ENCODE results near the gene CACNA1G.

CACNA1G gene

GRCh38 chr17:50663812-50664374 lies 103.4 kb downstream of the CACNA1G start:
- Histone ChIP-seq H3K4me1 (ENCODE audit: control insufficient read depth in 1 of 2, insufficient read depth in 2 of 2, low read length in 2 of 2) (peaks cover 24 to 27% of the 10 kb centered on the region in 2 donors), H3K9me3 (ENCODE audit: control insufficient read depth in 1 of 2, low read length in 2 of 2) (no peaks in the 10 kb centered on the region), H3K27ac (ENCODE audit: low read length) (no peak overlapping the region), H3K27me3 (ENCODE audit: low read depth, low read length) (no peaks in the 10 kb centered on the region), H3K36me3 (ENCODE audit: control insufficient read depth in 1 of 2, insufficient read depth in 2 of 2, low read length in 2 of 2) (no peaks in the 10 kb centered on the region), H3K4me3 (ENCODE audit: low read depth in 1 of 2, low read length in 2 of 2) (no peak overlapping the region)

DNA sequence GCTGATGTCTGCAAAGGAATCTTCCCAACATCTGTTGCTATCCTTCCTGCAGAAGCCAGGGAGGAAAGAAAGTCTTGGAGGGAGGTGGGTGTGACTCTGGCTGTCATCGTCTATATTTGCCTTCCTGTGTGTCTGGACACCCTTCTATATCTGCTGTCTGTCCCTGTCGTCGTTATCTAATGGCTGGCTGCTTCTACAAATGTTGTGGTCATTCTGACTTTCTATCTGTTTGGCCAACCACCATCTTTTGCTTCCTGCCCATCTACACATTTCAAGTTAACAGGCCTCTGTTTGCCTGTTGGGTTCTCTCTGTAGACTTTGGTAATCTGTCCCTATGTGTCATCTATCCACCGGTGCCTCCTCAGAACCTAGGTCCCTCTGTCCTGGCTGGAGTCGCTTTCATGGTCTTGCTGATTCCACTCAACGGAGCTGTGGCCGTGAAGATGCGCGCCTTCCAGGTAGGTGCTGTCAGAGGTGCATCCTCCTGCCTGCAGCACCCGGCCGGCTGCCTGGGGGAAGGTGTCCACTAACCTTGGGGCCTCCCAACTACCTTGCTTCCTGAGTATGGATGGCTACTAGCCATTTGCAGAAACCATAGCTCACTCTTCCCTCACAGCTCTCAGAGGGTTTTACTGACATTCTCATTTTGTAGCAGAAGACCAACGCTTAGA lies 104.4 kb downstream of the CACNA1G start:
- Histone ChIP-seq H3K36me3 (ENCODE audit: control insufficient read depth in 1 of 2, insufficient read depth in 2 of 2, low read length in 2 of 2) (no peaks in the 10 kb centered on the region), H3K4me1 (ENCODE audit: control insufficient read depth in 1 of 2, insufficient read depth in 2 of 2, low read length in 2 of 2) (peaks cover 23 to 24% of the 10 kb centered on the region in 2 donors), H3K27ac (ENCODE audit: low read length) (no peak overlapping the region)

GRCh38 chr17:50665838-50666237 lies 105.3 kb downstream of the CACNA1G start:
- Histone ChIP-seq H3K27me3 (ENCODE audit: low read depth, low read length) (no peaks in the 10 kb centered on the region), H3K27ac (ENCODE audit: low read length) (no peak overlapping the region), H3K4me1 (ENCODE audit: control insufficient read depth in 1 of 2, insufficient read depth in 2 of 2, low read length in 2 of 2) (peaks cover 14 to 15% of the 10 kb centered on the region in 2 donors), H3K36me3 (ENCODE audit: control insufficient read depth in 1 of 2, insufficient read depth in 2 of 2, low read length in 2 of 2) (no peaks in the 10 kb centered on the region), H3K9me3 (ENCODE audit: control insufficient read depth in 1 of 2, low read length in 2 of 2) (no peaks in the 10 kb centered on the region), H3K4me3 (ENCODE audit: low read depth in 1 of 2, low read length in 2 of 2) (no peak overlapping the region)

More for the DNA sequence above, 104.4 kb downstream of the CACNA1G start:
- Histone ChIP-seq H3K9me3 (ENCODE audit: control insufficient read depth in 1 of 2, low read length in 2 of 2) (no peaks in the 10 kb centered on the region), H3K4me3 (ENCODE audit: low read depth in 1 of 2, low read length in 2 of 2) (no peak overlapping the region), H3K27me3 (ENCODE audit: low read depth, low read length) (no peaks in the 10 kb centered on the region)

GRCh38 chr17:50666316-50666715 lies 105.8 kb downstream of the CACNA1G start:
- Histone ChIP-seq H3K4me3 (ENCODE audit: low read depth in 1 of 2, low read length in 2 of 2) (no peak overlapping the region), H3K36me3 (ENCODE audit: control insufficient read depth in 1 of 2, insufficient read depth in 2 of 2, low read length in 2 of 2) (no peaks in the 10 kb centered on the region), H3K4me1 (ENCODE audit: control insufficient read depth in 1 of 2, insufficient read depth in 2 of 2, low read length in 2 of 2) (peaks cover 9 to 10% of the 10 kb centered on the region in 2 donors), H3K27me3 (ENCODE audit: low read depth, low read length) (no peaks in the 10 kb centered on the region), H3K9me3 (ENCODE audit: control insufficient read depth in 1 of 2, low read length in 2 of 2) (no peaks in the 10 kb centered on the region), H3K27ac (ENCODE audit: low read length) (no peak overlapping the region)

- H3K27ac ChIP-seq (ENCODE audit: low read length), result no peak overlapping the region
- no peaks in the 10 kb centered on the region for H3K27me3 ChIP-seq (ENCODE audit: low read depth, low read length)
- H3K36me3 ChIP-seq (ENCODE audit: control insufficient read depth in 1 of 2, insufficient read depth in 2 of 2, low read length in 2 of 2), result no peaks in the 10 kb centered on the region
- H3K4me3 ChIP-seq (ENCODE audit: low read depth in 1 of 2, low read length in 2 of 2), result no peak overlapping the region
- H3K9me3 ChIP-seq (ENCODE audit: control insufficient read depth in 1 of 2, low read length in 2 of 2), result no peaks in the 10 kb centered on the region
- peaks cover 0 to 3% of the 10 kb centered on the region in 2 donors for H3K4me1 ChIP-seq (ENCODE audit: control insufficient read depth in 1 of 2, insufficient read depth in 2 of 2, low read length in 2 of 2)
These were observed 106.9 kb downstream of the CACNA1G start for GRCh38 chr17:50667259-50668024.

DNA sequence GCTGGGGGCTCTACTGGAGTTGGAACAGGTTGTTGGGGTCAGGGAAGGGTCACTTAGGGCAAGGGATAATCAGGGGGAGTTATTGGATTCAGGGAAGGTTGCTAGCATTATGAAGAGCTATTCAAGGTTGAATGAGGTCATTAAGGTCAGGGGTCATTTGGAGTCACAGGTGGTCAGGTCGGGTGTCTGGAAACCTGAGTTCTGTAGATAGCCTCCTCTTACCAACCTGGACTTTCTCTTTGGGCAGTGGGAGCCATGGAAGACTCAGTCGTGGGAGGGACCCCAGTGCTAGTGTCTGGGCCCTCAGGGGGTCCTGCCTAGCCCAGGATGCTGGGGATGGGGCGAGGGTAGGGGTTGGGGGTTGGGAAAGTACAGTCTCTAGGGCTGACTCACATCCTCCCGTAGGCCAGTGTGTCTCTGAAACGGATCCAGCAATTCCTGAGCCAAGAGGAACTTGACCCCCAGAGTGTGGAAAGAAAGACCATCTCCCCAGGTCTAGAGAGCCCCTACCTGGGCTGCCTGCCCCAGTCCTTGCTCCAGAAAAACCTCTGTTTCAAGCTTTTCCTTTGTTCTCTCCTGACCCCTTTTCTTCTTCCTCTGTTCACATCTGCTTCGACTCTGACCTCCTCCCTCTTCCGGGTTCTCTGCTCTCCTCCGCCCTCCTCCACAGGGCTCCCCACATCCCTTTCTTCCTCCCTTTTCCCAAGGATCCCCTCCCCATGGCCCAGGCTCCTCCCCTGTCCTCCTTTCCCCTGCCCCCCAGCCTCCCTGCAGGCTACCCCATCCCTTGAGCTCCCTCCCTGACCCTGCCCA lies 107.7 kb downstream of the CACNA1G start:
- H3K4me1 ChIP-seq (ENCODE audit: control insufficient read depth in 1 of 2, insufficient read depth in 2 of 2, low read length in 2 of 2), result peaks cover 0 to 3% of the 10 kb centered on the region in 2 donors

DNA sequence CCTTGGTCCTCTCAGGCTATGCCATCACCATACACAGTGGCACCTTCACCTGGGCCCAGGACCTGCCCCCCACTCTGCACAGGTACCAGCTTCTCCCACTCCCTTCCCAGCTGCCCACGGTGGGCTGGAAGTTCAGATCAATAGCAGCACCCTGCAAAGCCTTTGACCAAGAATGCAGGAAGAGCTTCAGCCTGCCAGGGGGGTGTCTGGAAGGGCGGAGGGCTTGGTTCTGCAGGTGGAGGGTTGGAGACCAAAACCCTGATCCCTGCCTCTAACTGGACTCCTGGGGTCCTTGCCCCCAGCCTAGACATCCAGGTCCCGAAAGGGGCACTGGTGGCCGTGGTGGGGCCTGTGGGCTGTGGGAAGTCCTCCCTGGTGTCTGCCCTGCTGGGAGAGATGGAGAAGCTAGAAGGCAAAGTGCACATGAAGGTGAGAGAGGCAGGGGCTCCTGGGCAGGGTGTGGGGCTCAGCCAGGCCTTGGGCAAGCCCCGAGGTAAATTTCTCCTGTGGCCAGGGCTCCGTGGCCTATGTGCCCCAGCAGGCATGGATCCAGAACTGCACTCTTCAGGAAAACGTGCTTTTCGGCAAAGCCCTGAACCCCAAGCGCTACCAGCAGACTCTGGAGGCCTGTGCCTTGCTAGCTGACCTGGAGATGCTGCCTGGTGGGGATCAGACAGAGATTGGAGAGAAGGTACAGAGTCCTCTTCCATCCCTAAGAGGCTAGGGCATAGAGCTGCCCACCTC lies 108.5 kb downstream of the CACNA1G start:
- no peak overlapping the region for H3K4me3 ChIP-seq (ENCODE audit: low read depth in 1 of 2, low read length in 2 of 2)
- H3K27ac ChIP-seq (ENCODE audit: low read length), result no peak overlapping the region
- no peaks in the 10 kb centered on the region for H3K27me3 ChIP-seq (ENCODE audit: low read depth, low read length)
- H3K9me3 ChIP-seq (ENCODE audit: control insufficient read depth in 1 of 2, low read length in 2 of 2), result no peaks in the 10 kb centered on the region
- H3K36me3 ChIP-seq (ENCODE audit: control insufficient read depth in 1 of 2, insufficient read depth in 2 of 2, low read length in 2 of 2), result no peaks in the 10 kb centered on the region
- peaks cover 0 to 3% of the 10 kb centered on the region in 2 donors for H3K4me1 ChIP-seq (ENCODE audit: control insufficient read depth in 1 of 2, insufficient read depth in 2 of 2, low read length in 2 of 2)

More for the DNA sequence above, 107.7 kb downstream of the CACNA1G start:
- H3K27ac ChIP-seq (ENCODE audit: low read length), result no peak overlapping the region
- H3K4me3 ChIP-seq (ENCODE audit: low read depth in 1 of 2, low read length in 2 of 2), result no peak overlapping the region
- no peaks in the 10 kb centered on the region for H3K9me3 ChIP-seq (ENCODE audit: control insufficient read depth in 1 of 2, low read length in 2 of 2)
- H3K27me3 ChIP-seq (ENCODE audit: low read depth, low read length), result no peaks in the 10 kb centered on the region
- H3K36me3 ChIP-seq (ENCODE audit: control insufficient read depth in 1 of 2, insufficient read depth in 2 of 2, low read length in 2 of 2), result no peaks in the 10 kb centered on the region

DNA sequence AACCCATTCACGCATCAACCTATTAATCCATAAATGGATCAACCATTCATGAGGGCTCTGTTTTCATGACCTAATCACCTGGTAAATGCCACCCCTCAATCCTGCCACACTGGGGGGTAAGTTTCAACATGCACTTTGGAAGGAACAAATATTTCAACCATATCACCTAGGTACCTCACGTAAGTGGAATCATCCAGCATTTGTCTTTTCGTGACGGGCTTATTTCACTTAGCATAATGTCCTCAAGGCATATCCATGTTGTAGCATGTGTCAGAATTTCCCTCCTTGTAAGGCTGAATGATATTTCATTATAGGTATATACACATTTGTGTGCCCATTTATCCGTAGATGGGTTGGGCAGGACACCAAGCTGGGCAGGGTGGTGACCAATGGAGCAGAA lies 111.6 kb downstream of the CACNA1G start:
- Histone ChIP-seq H3K9me3 (ENCODE audit: control insufficient read depth in 1 of 2, low read length in 2 of 2) (no peaks in the 10 kb centered on the region), H3K36me3 (ENCODE audit: control insufficient read depth in 1 of 2, insufficient read depth in 2 of 2, low read length in 2 of 2) (no peaks in the 10 kb centered on the region), H3K27me3 (ENCODE audit: low read depth, low read length) (no peaks in the 10 kb centered on the region), H3K27ac (ENCODE audit: low read length) (no peak overlapping the region), H3K4me1 (ENCODE audit: control insufficient read depth in 1 of 2, insufficient read depth in 2 of 2, low read length in 2 of 2) (peaks cover 0 to 3% of the 10 kb centered on the region in 2 donors), H3K4me3 (ENCODE audit: low read depth in 1 of 2, low read length in 2 of 2) (no peak overlapping the region)

DNA sequence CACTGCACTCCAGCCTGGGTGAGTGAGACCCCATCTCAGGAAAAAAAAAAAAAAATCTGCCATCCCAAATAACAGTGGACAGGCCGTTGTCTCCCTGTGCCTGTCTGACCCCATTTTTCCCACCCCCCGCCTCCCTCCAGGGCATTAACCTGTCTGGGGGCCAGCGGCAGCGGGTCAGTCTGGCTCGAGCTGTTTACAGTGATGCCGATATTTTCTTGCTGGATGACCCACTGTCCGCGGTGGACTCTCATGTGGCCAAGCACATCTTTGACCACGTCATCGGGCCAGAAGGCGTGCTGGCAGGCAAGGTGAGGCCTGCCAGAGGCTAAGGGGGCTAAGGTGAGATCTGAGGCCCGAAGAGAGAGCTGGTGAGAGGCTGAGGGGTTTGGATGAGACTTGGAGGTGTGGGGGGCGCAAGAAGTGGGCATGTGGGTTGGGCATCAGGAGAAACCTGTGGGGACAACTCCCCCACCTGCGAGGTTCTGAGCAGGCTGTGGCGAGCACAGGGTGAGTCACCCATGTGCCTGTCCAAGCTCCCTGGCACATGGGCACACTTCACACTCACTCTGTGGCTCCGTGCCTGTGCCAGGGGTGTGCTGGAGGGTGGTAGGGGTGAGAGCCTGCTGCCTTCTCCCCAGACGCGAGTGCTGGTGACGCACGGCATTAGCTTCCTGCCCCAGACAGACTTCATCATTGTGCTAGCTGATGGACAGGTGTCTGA lies 112.5 kb downstream of the CACNA1G start:
- Histone ChIP-seq H3K4me1 (ENCODE audit: control insufficient read depth in 1 of 2, insufficient read depth in 2 of 2, low read length in 2 of 2) (peaks cover 0 to 1% of the 10 kb centered on the region in 2 donors), H3K27ac (ENCODE audit: low read length) (no peak overlapping the region), H3K4me3 (ENCODE audit: low read depth in 1 of 2, low read length in 2 of 2) (no peak overlapping the region), H3K9me3 (ENCODE audit: control insufficient read depth in 1 of 2, low read length in 2 of 2) (no peaks in the 10 kb centered on the region), H3K27me3 (ENCODE audit: low read depth, low read length) (no peaks in the 10 kb centered on the region), H3K36me3 (ENCODE audit: control insufficient read depth in 1 of 2, insufficient read depth in 2 of 2, low read length in 2 of 2) (no peaks in the 10 kb centered on the region)

GRCh38 chr17:50675190-50675589 lies 114.7 kb downstream of the CACNA1G start:
- H3K4me1 ChIP-seq (ENCODE audit: control insufficient read depth in 1 of 2, insufficient read depth in 2 of 2, low read length in 2 of 2), result no peaks in the 10 kb centered on the region
- no peaks in the 10 kb centered on the region for H3K9me3 ChIP-seq (ENCODE audit: control insufficient read depth in 1 of 2, low read length in 2 of 2)
- no peak overlapping the region for H3K4me3 ChIP-seq (ENCODE audit: low read depth in 1 of 2, low read length in 2 of 2)
- no peaks in the 10 kb centered on the region for H3K36me3 ChIP-seq (ENCODE audit: control insufficient read depth in 1 of 2, insufficient read depth in 2 of 2, low read length in 2 of 2)
- no peaks in the 10 kb centered on the region for H3K27me3 ChIP-seq (ENCODE audit: low read depth, low read length)
- H3K27ac ChIP-seq (ENCODE audit: low read length), result no peak overlapping the region
